Measurements from ENCODE around the gene RNF182. TPM values are rescaled to one million over a fixed set of nuclear protein-coding genes. Genes with fewer than 3 reads are reported as not detected.

The RNF182 gene
- total and polyA plus RNA-seq, 9 of the 15 experiments (the other 6 are each of a cell fraction or from before 2014, with no cell fraction given) = 12.8 to 22.8 (median 17.5) TPM

GRCh38 chr6:13992417-13993055 lies 67.8 kb downstream of the RNF182 start (continued):
- TF ChIP-seq THRB (CRISPR knock-in tag; conservative IDR thresholded peaks at IDR 0.05) (0 out of 2 replicates have a peak, but pooled peaks have one; percentile 49), TAF9B (IDR thresholded peaks at IDR 0.05; ENCODE audit: partially characterized antibody) (peak; percentile 72), ATF7 (IDR thresholded peaks at IDR 0.05) (peak; percentile 94), STAT5A (IDR thresholded peaks at IDR 0.05; ENCODE audit: borderline replicate concordance, low read length) (no peak), MAFG (tag; conservative IDR thresholded peaks at IDR 0.05) (peak; percentile 93), NFRKB (IDR thresholded peaks at IDR 0.05; ENCODE audit: low read depth) (peak; percentile 40), JUNB (CRISPR knock-in tag; conservative IDR thresholded peaks at IDR 0.05) (peak; percentile 86), ZNF444 (CRISPR knock-in tag; IDR thresholded peaks at IDR 0.05) (no peak), ZBTB9 (CRISPR knock-in tag; IDR thresholded peaks at IDR 0.05) (no peak), BCOR (IDR thresholded peaks at IDR 0.05) (peak; percentile 29; the same call in 1 of the 2 replicates), NR2C1 (IDR thresholded peaks at IDR 0.05) (no peak), NR2C1 (tag; IDR thresholded peaks at IDR 0.05) (peak; percentile 58), NR2C2 (CRISPR knock-in tag; IDR thresholded peaks at IDR 0.05) (no peak), NR2C2 (tag; IDR thresholded peaks at IDR 0.05) (peak; percentile 69), ETS1 (conservative IDR thresholded peaks at IDR 0.05; ENCODE audit: control insufficient read depth, low read depth, low read length) (no peak), PRDM10 (IDR thresholded peaks at IDR 0.05; ENCODE audit: partially characterized antibody) (no peak), ELF4 (CRISPR knock-in tag; IDR thresholded peaks at IDR 0.05) (0 out of 2 replicates have a peak, but pooled peaks have one; percentile 15), ID3 (CRISPR knock-in tag; IDR thresholded peaks at IDR 0.05) (no peak), ID3 (tag; IDR thresholded peaks at IDR 0.05) (peak; percentile 39; the same call in 1 of the 2 replicates), ZNF274 (IDR thresholded peaks at IDR 0.05; ENCODE audit: borderline replicate concordance, low read depth, low read length) (no peak), GTF2F1 (IDR thresholded peaks at IDR 0.05; ENCODE audit: low read depth, low read length) (no peak), CREM (IDR thresholded peaks at IDR 0.05; ENCODE audit: low read depth) (peak; percentile 82), MCM3 (IDR thresholded peaks at IDR 0.05) (no peak)
